Tibial nerve (tissue), 4 donors: Measurements from ENCODE around the gene TMEM218.

ENCODE experiments used
- CTCF ChIP-seq, 5 experiments: fragments of 200-600 bp in 3 of 5; fragments of 450-650 bp in 2 of 5; sonication (generic) in 3 of 5; IDR thresholded peaks; one replicate each; pipeline ENCODE4 v1.5.1; 2016 to 2019; ENCODE audit warnings: antibody characterized with exemption in 5 of 5, mild to moderate bottlenecking in 3 of 5, moderate library complexity in 2 of 5
- EP300 ChIP-seq, 2 donors: sonication (generic); formaldehyde crosslinking; IDR thresholded peaks; one replicate each; pipeline ENCODE4 v1.6.1; 2017; ENCODE audit warnings: antibody characterized with exemption in 2 of 2, mild to moderate bottlenecking in 1 of 2
- POLR2A ChIP-seq, 2 donors: fragments of 450-650 bp; IDR thresholded peaks; one replicate each; pipeline ENCODE4 v1.6.1; 2017; ENCODE audit warnings: antibody characterized with exemption in 2 of 2, mild to moderate bottlenecking in 2 of 2, moderate library complexity in 2 of 2

GRCh38 chr11:125088576-125089455 lies 22.6 kb downstream of the TMEM218 start:
- TF ChIP-seq EP300 (IDR thresholded peaks at IDR 0.05) (no peak), CTCF (IDR thresholded peaks at IDR 0.05) (no peak), POLR2A (IDR thresholded peaks at IDR 0.05) (no peak)
